ENCODE data around the gene PTPRM. TPM values are rescaled to one million over a fixed set of nuclear protein-coding genes. Genes with fewer than 3 reads are reported as not detected.

The PTPRM gene
- total and polyA plus RNA-seq, 9 donors = 45.6 to 82.0 (median 56.9) TPM

- Histone ChIP-seq H3K36me3 (no peaks in the 10 kb centered on the region), H3K27me3 (no peaks in the 10 kb centered on the region), H3K4me3 (no peak overlapping the region), H3K4me1 (ENCODE audit: insufficient read depth) (no peaks in the 10 kb centered on the region), H3K27ac (no peak overlapping the region), H3K9me3 (no peaks in the 10 kb centered on the region)
- WGBS, 3 donors = 54 to 71% (median 65%) methylated on average over 1 of the region's 1 CpG
- intact Hi-C loops (cut with DNase I) = no loop called here
- DNase-seq = no peak
- TF ChIP-seq CTCF (IDR thresholded peaks at IDR 0.05) (no peak), POLR2A (IDR thresholded peaks at IDR 0.05) (no peak), EP300 (IDR thresholded peaks at IDR 0.05) (no peak)
Observed at GRCh38 chr18:7590826-7591560, 23.9 kb downstream of the PTPRM start.

GRCh38 chr18:7592305-7593071 lies 25.4 kb downstream of the PTPRM start:
- WGBS, 3 donors = 80 to 95% (median 83%) methylated on average over 4 of the region's 4 CpGs
- Histone ChIP-seq H3K9me3 (no peaks in the 10 kb centered on the region), H3K4me3 (no peak overlapping the region), H3K27ac (no peak overlapping the region), H3K27me3 (no peaks in the 10 kb centered on the region), H3K4me1 (ENCODE audit: insufficient read depth) (no peaks in the 10 kb centered on the region), H3K36me3 (no peaks in the 10 kb centered on the region)
- TF ChIP-seq POLR2A (IDR thresholded peaks at IDR 0.05) (no peak), CTCF (IDR thresholded peaks at IDR 0.05) (no peak), EP300 (IDR thresholded peaks at IDR 0.05) (no peak)
- intact Hi-C loops (cut with DNase I) = no loop called here
- no peak for DNase-seq

GRCh38 chr18:7593218-7593819 lies 26.2 kb downstream of the PTPRM start:
- Histone ChIP-seq H3K9me3 (no peaks in the 10 kb centered on the region), H3K36me3 (no peaks in the 10 kb centered on the region), H3K4me3 (no peak overlapping the region), H3K27ac (no peak overlapping the region), H3K27me3 (no peaks in the 10 kb centered on the region), H3K4me1 (ENCODE audit: insufficient read depth) (no peaks in the 10 kb centered on the region)
- no peak for DNase-seq
- TF ChIP-seq POLR2A (IDR thresholded peaks at IDR 0.05) (no peak), EP300 (IDR thresholded peaks at IDR 0.05) (no peak), CTCF (IDR thresholded peaks at IDR 0.05) (no peak)
- intact Hi-C loops (cut with DNase I) = no loop called here
- WGBS, 3 donors = 75 to 81% (median 78%) methylated on average over 5 of the region's 5 CpGs

- TF ChIP-seq POLR2A (IDR thresholded peaks at IDR 0.05) = no peak
- TF ChIP-seq EP300 (IDR thresholded peaks at IDR 0.05) = no peak
- no peak for TF ChIP-seq CTCF (IDR thresholded peaks at IDR 0.05)
- Histone ChIP-seq H3K27me3 (no peaks in the 10 kb centered on the region), H3K36me3 (no peaks in the 10 kb centered on the region), H3K27ac (no peak overlapping the region), H3K9me3 (no peaks in the 10 kb centered on the region), H3K4me3 (no peak overlapping the region), H3K4me1 (ENCODE audit: insufficient read depth) (peaks cover 1% of the 10 kb centered on the region)
- intact Hi-C loops (cut with DNase I) = loop anchor here in 1 of 4 donors (5.0 kb wide), 1 partner anchor 1401 kb away; no protein-coding TSS in a partner anchor
- 83 to 95% (median 95%) methylated on average over 4 of the region's 4 CpGs for WGBS, 3 donors
- no peak for DNase-seq
Observed at GRCh38 chr18:7596147-7596546, 29.0 kb downstream of the PTPRM start.

Measured in ovary (tissue), 9 donors.